ENCODE results near the gene ATP11A.

- TF ChIP-seq CTCF (IDR thresholded peaks at IDR 0.05) (no peak), EP300 (IDR thresholded peaks at IDR 0.05) (no peak)
Observed at GRCh38 chr13:112934078-112934477, 244.2 kb downstream of the ATP11A start.
